Nephron (organoid): ENCODE measurements around the gene ESRRA.

Experiments
- H3K27ac Mint-ChIP-seq, 3 experiments: 2 replicates each; pipeline ENCODE4 v1.8.0; 2020; ENCODE audit warnings: mixed read lengths in 3 of 3, mild to moderate bottlenecking in 2 of 3, moderate library complexity in 1 of 3
- H3K27me3 Mint-ChIP-seq: 2 replicates; pipeline ENCODE4 v1.8.0; 2021; ENCODE audit warnings: low read depth, mild to moderate bottlenecking, moderate library complexity, mixed read lengths
- H3K36me3 Mint-ChIP-seq: 2 replicates; pipeline ENCODE4 v1.8.0; 2020; ENCODE audit warnings: low read depth, mixed read lengths
- H3K4me1 Mint-ChIP-seq: 2 replicates; pipeline ENCODE4 v1.8.0; 2020; ENCODE audit warnings: mixed read lengths
- H3K4me3 Mint-ChIP-seq, 3 experiments: 2 replicates each; pipeline ENCODE4 v1.8.0; 2020; ENCODE audit warnings: mild to moderate bottlenecking in 3 of 3, mixed read lengths in 3 of 3, moderate library complexity in 2 of 3
- H3K9me3 Mint-ChIP-seq: 2 replicates; pipeline ENCODE4 v1.8.0; 2020; ENCODE audit warnings: mixed read lengths
- TF ChIP-seq, protein P1 (sequence below), 3 experiments: fragments of 200-600 bp; sonication (generic); IDR thresholded peaks; one replicate each; pipeline ENCODE4 v1.5.0; 2021; ENCODE audit warnings: antibody characterized with exemption in 3 of 3; ENCODE audit not compliant: unreplicated experiment in 3 of 3

Gene ESRRA

GRCh38 chr11:64358536-64358906 lies 53.2 kb downstream of the ESRRA start:
- peaks cover 13% of the 10 kb centered on the region for H3K36me3 Mint-ChIP-seq
- no peaks in the 10 kb centered on the region for H3K9me3 Mint-ChIP-seq
- H3K27ac Mint-ChIP-seq, result peak overlapping the region in 1 of 3 experiments; percentile 46
- TF ChIP-seq, protein P1, sequence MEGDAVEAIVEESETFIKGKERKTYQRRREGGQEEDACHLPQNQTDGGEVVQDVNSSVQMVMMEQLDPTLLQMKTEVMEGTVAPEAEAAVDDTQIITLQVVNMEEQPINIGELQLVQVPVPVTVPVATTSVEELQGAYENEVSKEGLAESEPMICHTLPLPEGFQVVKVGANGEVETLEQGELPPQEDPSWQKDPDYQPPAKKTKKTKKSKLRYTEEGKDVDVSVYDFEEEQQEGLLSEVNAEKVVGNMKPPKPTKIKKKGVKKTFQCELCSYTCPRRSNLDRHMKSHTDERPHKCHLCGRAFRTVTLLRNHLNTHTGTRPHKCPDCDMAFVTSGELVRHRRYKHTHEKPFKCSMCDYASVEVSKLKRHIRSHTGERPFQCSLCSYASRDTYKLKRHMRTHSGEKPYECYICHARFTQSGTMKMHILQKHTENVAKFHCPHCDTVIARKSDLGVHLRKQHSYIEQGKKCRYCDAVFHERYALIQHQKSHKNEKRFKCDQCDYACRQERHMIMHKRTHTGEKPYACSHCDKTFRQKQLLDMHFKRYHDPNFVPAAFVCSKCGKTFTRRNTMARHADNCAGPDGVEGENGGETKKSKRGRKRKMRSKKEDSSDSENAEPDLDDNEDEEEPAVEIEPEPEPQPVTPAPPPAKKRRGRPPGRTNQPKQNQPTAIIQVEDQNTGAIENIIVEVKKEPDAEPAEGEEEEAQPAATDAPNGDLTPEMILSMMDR (IDR thresholded peaks at IDR 0.05; ENCODE audit: unreplicated experiment in 3 of 3), result no peak
- peaks cover 13% of the 10 kb centered on the region for H3K4me1 Mint-ChIP-seq
- H3K27me3 Mint-ChIP-seq, result peaks cover 4% of the 10 kb centered on the region
- peak overlapping the region; percentile 74 to 77 (median 77) for H3K4me3 Mint-ChIP-seq

- H3K9me3 Mint-ChIP-seq, result no peaks in the 10 kb centered on the region
- H3K27ac Mint-ChIP-seq, result peak within 1 kb of the TSS; percentile 48 to 83 (median 71)
- peak within 1 kb of the TSS; percentile 86 to 91 (median 90) for H3K4me3 Mint-ChIP-seq
- H3K36me3 Mint-ChIP-seq, result peaks cover 17% of the 10 kb centered on the region
- H3K4me1 Mint-ChIP-seq, result peaks cover 13% of the 10 kb centered on the region
- TF ChIP-seq, protein P1 (IDR thresholded peaks at IDR 0.05; ENCODE audit: unreplicated experiment in 3 of 3), result no peak
- peaks cover 4% of the 10 kb centered on the region for H3K27me3 Mint-ChIP-seq
Observed at GRCh38 chr11:64358907-64359711, 53.8 kb downstream of the ESRRA start, which contains the start of gene RPS6KA4. RPS6KA4 (plus strand) TSS chr11:64359162; CDS start chr11:64359236, 74 bp downstream.

- H3K36me3 Mint-ChIP-seq, result peaks cover 21% of the 10 kb centered on the region
- H3K9me3 Mint-ChIP-seq, result no peaks in the 10 kb centered on the region
- TF ChIP-seq, protein P1 (IDR thresholded peaks at IDR 0.05; ENCODE audit: unreplicated experiment in 3 of 3), result no peak
- peaks cover 13% of the 10 kb centered on the region for H3K4me1 Mint-ChIP-seq
- H3K27me3 Mint-ChIP-seq, result peaks cover 4% of the 10 kb centered on the region
- peak overlapping the region; percentile 48 to 83 (median 71) for H3K27ac Mint-ChIP-seq
- peak overlapping the region; percentile 86 to 91 (median 90) for H3K4me3 Mint-ChIP-seq
Observed at GRCh38 chr11:64359712-64360445, 54.6 kb downstream of the ESRRA start.

DNA sequence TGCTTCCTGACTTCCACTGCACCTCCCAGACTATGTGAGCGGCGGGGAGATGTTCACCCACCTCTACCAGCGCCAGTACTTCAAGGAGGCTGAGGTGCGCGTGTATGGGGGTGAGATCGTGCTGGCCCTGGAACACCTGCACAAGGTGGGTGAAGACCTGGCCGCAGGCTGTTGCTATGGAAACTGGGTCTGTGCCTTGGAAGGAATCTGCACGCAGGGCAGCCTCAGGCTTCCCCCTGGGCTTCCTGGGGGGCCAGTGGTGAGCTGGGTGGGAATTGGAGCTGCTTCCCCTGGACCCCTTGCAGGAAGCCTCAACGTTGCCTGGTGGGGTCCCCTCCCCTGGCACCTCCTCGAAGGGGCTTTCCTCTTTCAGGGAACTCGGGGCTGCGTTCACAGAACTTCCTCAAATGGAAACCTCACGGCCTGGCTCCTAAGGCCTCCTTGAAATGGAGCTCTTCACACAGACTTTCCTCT lies 55.2 kb downstream of the ESRRA start:
- Mint-ChIP-seq H3K36me3 (peaks cover 21% of the 10 kb centered on the region), H3K9me3 (no peaks in the 10 kb centered on the region), H3K4me1 (peaks cover 13% of the 10 kb centered on the region), H3K27ac (no peak overlapping the region), H3K27me3 (peaks cover 4% of the 10 kb centered on the region), H3K4me3 (peak overlapping the region; percentile 86 to 91 (median 90))
- TF ChIP-seq, protein P1 (IDR thresholded peaks at IDR 0.05; ENCODE audit: unreplicated experiment in 3 of 3), result no peak

DNA sequence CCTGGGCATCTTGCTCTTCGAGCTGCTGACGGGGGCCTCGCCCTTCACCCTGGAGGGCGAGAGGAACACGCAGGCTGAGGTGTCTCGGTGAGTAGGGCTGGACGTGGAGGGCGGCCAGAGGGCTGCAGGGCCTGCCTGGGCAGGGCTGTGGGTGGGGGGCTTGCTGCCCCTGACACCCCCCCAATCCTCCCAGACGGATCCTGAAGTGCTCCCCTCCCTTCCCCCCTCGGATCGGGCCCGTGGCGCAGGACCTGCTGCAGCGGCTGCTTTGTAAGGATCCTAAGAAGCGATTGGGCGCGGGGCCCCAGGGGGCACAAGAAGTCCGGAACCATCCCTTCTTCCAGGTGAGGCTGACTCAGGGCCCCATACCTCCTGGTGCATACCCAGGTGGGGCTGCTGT lies 56.3 kb downstream of the ESRRA start:
- Mint-ChIP-seq H3K4me1 (peaks cover 8% of the 10 kb centered on the region), H3K36me3 (peaks cover 25% of the 10 kb centered on the region)
- TF ChIP-seq, protein P1 (IDR thresholded peaks at IDR 0.05; ENCODE audit: unreplicated experiment in 3 of 3), result no peak

More for the DNA sequence above, 56.3 kb downstream of the ESRRA start:
- Mint-ChIP-seq H3K9me3 (no peaks in the 10 kb centered on the region), H3K27ac (no peak overlapping the region), H3K4me3 (peak overlapping the region; percentile 27 to 91 (median 76)), H3K27me3 (peaks cover 4% of the 10 kb centered on the region)
